HG03354 (cell line): ENCODE data around the gene UACA.
A peak's percentile ranks its signal among the peaks of the same experiment; 100 is the strongest.
"Not testable (repeated sequence)": the region's sequence is repeated elsewhere in the genome, so short reads cannot be mapped to it uniquely, and the experiment has no call there.

Experiments
- ATAC-seq: cut with Tn5 transposase; IDR thresholded peaks from one replicate; pipeline ENCODE4 v1.9.1; 2021; ENCODE audit warnings: mild to moderate bottlenecking; ENCODE audit not compliant: unreplicated experiment, poor library complexity, severe bottlenecking

The UACA gene, protein sequence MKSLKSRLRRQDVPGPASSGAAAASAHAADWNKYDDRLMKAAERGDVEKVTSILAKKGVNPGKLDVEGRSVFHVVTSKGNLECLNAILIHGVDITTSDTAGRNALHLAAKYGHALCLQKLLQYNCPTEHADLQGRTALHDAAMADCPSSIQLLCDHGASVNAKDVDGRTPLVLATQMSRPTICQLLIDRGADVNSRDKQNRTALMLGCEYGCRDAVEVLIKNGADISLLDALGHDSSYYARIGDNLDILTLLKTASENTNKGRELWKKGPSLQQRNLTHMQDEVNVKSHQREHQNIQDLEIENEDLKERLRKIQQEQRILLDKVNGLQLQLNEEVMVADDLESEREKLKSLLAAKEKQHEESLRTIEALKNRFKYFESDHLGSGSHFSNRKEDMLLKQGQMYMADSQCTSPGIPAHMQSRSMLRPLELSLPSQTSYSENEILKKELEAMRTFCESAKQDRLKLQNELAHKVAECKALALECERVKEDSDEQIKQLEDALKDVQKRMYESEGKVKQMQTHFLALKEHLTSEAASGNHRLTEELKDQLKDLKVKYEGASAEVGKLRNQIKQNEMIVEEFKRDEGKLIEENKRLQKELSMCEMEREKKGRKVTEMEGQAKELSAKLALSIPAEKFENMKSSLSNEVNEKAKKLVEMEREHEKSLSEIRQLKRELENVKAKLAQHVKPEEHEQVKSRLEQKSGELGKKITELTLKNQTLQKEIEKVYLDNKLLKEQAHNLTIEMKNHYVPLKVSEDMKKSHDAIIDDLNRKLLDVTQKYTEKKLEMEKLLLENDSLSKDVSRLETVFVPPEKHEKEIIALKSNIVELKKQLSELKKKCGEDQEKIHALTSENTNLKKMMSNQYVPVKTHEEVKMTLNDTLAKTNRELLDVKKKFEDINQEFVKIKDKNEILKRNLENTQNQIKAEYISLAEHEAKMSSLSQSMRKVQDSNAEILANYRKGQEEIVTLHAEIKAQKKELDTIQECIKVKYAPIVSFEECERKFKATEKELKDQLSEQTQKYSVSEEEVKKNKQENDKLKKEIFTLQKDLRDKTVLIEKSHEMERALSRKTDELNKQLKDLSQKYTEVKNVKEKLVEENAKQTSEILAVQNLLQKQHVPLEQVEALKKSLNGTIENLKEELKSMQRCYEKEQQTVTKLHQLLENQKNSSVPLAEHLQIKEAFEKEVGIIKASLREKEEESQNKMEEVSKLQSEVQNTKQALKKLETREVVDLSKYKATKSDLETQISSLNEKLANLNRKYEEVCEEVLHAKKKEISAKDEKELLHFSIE (N-terminal part only)

DNA sequence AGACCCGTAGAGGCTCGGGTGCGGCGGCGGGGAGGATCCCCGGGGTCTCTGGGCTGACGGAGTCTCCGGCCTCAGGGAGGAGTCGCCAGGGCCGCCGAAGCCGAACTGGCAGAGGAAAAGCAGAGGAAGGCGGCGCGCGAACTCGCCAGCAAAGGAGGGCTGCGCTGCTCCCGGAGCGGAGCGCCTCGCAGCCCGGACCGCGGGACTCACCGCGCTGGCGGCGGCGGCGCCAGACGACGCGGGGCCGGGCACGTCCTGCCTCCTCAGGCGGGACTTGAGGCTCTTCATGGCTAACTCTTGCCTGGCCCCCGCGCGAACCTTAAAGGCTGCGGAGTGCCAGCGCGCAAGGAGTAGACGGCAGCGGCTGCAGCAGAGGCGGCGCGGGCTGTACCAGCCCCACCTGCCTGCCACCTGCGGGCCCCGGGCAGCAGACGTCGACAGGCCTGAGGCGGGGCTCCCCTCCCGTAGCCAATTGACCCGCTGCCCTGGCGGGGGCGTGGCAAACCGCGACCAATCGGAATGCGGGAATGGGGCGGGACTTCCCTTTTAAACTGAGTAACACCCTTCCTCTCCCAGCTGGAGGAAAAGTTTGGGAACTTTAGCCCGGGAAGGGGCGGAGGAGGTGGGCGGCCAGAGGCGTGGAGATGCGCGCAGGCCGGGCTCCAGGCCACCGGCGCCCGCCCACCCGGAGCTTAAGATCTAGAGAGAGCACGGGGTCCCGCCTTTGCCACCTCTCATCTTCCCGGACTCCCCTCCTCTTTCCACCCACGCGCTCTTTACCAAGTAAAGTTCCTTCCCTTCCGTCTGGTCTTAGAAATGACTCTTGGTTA, at the start of gene UACA:
Gene UACA, minus strand, starts transcription at position 439 of the 830 bp plus-strand sequence. Its CDS starts 151 bp downstream, at position 288.
- ATAC-seq: peak; percentile 93

DNA sequence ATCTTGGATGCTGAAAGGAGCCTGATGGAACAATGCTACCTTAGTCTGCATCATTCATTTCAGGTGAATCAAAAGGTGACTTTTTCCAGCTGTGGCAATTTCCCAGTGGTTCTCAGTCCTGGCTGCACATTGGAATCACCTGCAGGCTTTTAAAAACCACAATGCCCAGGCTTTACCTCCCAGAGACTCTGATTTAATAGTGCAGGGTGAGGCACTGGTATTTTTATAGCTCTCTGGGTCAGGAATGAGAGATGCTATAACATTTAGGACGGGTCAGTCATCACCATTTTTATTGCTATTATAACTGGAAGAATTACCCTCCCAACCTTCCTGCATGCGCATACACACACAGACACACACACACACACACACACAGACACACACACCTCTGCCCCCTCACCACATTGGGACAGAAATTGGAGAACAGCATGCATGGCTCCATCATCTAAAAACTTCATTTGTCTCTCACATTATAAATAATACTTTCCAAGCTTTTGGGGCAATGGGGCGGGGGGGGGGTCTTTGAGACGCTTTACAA, 49.5 kb upstream of the UACA start:
- ATAC-seq: no peak

DNA sequence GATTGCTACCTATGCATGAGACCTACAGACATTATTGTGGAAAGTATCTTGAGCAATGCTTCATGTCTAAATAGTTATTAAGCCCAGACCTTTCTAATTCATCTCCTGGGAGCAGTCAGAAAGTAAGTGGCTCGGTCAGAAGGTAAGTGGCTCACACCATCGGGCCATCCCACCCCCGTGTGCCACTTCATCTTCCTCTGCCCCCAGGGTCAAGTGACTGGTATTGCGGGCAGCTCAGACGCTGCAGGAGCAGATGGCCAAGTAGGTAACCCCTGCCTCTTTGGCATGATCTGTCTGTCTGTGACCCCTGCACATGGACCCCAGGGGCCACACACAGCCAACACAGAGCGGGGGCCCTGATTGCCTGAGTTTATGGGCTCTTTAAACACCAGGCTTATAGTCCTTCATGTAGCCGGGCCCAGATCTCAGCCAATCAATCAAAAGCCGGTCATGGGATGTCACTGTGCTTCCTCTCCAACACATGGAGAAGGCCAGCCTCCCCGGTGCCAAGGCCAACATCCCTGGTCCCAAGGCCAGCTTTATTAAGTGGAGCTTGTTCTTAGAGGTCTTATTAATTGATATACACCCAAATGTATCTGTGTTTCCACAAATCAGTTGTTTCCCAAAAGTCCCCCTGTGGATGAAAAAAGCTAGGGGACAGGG, 47.7 kb upstream of the UACA start:
- ATAC-seq: no peak

DNA sequence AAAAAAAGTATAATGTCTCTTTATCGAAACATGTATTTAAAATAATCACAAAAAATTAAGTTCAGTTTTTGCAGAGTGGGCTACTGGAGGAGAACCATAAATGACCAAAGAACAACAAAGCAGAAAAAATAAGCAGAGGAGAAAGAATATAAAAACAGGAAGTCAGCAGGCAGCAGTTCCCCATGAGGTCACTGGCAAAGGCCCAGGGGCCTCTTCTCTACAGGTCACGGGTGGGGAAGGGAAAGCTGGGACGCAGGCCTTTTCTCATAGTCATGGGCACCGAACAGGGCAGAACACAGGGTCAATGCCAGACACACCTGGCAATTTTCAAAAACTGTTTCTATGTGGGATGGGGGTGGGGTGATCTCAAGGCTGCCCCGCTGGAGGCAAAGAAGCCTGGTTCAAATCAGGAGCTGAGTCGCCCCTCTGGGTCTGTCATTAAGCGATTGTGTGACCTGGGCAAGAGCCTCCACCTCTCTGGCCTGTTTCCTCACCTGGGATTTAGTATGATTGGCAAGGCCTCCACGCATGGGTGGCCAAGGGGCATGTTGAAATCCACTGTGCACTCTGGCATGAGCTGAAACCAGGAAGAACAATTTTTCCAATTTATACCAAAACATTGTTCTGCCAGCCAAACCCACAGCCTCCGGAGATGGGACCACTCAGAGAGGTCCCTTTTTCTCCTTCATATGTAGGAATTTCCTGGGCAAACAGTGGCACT, 43.8 kb upstream of the UACA start:
- ATAC-seq: no peak

DNA sequence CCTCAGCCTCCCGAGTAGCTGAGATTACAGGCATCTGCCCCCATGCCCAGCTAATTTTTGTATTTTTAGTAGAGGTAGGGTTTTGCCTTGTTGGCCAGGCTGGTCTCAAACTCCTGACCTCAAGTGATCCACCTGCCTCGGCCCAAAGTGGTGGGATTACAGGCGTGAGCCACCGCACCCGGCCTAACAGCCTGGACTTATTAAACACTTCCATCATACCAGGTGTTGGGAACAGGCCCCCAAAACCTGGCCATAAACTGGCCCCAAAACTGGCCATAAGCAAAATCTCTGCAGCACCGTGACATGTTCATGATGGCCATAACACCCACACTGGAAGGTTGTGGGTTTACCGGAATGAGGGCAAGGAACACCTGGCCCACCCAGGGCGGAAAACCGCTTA, 41.0 kb upstream of the UACA start:
- not testable (repeated sequence) for ATAC-seq

DNA sequence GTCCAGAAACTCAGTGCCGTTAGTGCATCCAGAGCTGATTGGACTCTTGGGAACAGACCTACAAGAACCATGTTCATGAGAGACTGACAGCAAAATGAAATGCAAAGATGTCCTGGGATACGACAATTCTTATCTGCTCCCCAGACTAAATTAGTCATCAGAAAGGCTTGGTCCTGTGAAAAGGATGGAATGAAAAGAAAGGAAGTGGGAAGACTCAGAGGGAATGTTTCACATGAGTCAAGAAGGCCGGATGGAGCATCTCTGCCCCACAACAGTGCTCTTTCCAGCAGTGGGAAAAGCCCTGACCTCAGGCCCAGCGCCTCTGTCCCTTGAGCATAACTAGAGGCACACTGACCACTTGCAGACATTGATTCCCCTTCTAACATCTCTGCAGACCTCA, 39.3 kb upstream of the UACA start:
- ATAC-seq: no peak

DNA sequence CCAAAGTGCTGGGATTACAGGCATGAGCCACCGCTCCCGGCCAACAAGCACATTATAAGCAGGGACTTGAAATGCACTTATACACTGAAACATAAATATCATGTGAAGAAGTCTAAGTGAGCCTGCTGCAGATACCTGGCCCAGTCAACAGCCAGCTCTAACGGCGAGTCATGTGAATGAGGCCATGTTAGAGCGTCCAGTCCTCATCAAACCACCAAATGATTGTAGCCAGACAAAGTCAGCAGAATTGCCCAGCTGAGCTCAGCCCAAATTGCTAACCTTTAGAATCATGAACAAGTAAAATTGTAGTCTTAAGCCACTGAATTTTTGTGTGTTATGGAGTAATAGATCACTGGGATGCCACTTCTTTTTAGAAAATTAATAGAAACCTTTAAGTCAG, 37.8 kb upstream of the UACA start:
- ATAC-seq: no peak

DNA sequence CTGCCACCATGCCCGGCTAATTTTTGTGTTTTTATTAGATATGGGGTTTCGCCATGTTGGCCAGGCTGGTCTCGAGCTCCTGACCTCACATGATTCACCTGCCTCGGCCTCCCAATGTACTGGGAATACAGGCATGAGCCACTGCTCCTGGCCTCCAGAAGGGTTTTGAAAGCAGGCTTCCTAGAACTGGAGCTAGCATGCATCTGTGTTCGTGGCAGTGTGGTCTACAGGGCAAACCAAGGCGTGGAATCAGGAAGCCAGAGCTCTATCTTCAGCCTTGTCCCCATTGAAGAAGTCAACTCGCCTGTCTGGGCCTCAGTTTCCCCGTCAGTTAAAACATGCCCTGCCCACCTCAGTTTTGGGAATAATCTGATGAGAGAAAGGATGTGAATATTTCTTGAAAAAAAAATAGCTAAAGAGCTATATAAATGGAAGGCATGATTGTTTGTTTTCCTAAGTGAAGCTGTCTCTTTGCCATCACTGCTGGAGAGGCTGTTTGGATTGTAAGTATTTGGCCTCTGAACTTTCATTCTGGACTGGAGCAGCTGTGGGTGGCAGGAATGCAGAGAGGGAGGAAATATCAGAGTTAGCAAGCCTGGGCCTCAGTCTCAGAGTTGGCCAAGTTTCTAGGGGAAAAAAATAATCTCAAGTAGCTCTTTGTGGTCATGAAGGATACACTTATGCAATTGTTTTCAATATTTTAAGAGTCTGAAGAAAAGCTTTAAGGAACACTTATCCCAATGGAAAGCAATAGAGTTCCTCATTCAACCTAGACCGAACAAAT, 36.5 kb upstream of the UACA start:
- no peak for ATAC-seq

DNA sequence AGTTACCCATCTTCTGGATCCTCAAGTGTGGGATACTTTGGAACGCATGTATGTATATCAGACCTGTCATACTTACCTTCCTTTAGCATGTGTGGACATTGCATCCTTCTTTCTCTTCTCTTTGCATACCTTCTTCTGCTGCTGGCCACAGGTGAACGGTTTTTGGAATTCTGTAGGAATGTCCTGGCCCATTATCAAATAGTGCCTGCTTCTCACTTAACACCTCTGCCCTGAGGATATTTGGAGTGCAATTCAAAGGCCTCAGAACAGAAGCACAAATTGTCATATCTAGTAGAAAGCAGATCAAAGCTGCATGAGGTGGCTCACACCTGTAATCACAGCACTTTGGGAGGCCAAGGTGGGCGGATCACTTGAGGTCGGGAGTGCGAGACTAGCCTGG, 34.1 kb upstream of the UACA start:
- ATAC-seq: no peak

DNA sequence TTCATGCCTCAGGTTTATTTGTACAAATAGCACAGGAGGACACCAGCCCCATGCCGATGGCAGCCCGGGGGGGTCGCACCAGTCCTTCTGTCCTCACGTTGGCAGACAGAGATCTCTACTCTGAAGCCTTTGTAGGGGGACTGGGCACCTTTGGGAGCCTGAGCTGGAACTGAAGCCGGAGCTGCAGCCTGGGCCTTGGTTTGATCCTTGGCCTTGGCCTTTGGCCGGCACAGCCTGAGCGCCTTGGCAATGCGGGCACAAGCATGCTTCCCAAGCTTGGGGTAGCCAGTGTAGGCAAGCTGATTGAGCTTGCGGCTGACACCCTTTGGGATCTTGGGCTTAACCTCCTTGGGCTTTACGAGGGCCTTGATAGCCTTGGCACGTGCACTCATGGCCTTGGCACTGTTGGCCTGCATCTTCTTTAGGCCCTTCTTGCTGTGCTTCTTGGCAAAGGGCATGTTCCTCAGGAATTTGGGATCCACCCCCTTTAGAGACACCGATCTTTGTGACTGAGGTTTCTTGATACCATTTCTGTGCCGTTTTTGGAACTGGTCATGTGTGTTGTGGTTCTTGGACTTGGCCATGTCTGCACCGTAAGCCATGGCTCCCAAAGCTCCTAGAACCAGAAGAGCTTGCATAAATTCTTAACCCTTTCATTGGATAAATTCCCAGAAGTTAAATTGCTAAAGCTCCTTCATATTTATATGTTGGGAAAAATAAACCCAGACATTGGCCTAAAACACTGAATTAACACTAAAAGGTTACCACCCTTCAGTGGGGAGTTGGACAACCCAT, 33.4 kb upstream of the UACA start:
- ATAC-seq: no peak

DNA sequence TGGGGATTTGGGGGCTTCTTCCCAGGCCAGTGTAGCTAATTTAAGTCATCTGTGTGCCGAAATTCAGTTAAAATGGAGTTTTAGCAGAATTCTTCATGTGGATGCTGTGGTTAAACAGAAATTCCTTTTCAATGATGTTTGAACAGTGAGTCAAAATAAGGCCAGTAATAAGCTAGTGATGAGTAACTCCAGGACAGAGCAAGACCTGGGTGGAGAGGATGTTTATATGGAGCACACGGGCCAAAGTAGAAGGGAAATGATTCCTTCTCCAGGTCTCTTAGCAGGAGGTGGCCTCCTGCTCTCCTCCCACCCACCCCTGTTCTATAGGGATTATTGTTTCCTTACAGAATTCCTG, 31.9 kb upstream of the UACA start:
- no peak for ATAC-seq

DNA sequence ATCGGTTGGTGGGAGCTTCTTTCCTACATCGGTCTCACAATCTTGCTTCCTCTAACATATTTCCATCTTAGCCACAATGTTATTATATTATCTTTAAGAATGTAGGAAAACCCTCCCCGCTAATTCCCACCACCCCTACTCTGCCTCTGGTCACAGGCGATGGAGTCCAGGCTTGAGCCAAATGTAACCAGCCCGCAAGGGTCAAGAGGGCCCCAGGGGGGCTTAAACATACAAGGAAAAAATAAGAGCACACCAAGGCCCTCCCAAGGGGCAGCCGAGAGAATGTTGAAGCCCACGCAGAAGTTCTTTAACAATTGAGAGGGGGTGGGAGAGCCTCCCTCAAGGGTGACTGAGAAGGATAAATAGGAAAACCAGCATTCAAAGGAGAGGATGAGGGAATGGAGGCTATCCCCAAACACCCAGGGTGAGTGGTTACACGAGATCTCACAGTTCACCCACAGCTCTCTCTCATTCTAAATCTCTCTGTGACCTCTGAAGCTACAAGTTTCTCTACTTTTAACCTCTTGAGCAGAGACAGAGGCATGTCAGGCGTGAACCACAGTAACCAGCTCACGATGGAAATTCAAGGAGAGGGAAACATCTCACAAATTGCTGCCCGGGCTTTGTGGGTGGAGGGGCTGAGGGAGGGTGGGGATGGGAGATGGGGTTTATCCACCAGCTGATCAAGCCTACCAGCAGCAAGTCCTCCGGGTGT, 31.4 kb upstream of the UACA start:
- ATAC-seq: no peak

DNA sequence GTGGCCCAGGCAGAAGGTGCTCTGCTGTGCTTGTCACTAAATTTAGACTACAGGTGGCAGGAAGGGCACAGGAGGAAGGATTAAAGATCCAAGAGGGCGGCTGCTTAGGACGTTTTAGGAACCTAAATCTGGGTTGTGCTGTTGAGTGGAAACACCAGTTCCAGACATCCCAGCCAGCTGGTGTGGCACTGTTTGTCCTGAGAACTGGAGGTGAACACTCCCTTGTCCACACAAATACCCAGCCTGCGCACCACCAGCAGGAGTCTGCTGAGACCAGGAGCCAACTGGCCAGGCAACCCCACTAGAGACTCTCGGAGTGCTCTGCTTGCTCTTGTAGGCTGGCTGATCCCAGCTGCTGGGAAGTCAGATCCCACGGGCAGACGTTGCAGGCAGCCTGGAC, 30.3 kb upstream of the UACA start:
- ATAC-seq: no peak

DNA sequence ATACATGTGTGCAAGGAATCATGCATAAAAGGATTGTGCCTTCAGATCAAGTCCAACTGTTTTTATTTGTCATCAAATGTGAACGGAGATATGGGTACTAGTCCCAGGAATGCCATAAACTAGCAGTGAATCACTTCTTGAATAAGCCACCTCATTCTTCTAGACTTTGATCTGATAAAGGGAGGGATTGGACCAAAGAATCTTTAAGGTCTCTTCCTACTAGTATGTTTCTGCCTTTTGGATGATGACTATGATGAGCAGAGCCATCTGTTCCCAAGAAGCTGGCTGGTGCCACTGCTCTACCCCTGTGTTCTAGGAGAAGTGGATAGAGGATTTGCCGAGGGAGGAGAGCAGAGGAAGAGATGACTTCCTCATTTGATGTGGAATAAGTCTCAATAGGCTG, 28.8 kb upstream of the UACA start:
- ATAC-seq: no peak

DNA sequence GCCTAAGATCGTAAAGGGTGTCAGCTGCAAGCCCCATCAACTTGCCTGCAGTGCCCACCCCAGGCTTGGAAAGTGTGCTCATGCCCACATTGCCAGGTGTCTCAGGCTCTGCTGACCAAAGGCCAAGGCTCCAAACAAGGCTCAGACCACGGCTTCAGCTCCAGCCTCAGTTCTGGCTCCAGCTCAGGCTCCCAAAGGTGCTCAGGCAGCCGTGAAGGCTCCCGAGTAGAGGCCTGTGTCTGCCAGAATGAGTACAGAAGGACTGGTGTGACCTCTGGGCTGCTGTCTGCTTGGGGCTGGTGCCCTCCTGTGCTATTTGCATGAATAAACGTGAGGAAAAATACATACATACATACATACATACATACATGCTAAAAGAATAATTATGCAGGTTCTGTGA, 27.9 kb upstream of the UACA start:
- ATAC-seq: no peak

DNA sequence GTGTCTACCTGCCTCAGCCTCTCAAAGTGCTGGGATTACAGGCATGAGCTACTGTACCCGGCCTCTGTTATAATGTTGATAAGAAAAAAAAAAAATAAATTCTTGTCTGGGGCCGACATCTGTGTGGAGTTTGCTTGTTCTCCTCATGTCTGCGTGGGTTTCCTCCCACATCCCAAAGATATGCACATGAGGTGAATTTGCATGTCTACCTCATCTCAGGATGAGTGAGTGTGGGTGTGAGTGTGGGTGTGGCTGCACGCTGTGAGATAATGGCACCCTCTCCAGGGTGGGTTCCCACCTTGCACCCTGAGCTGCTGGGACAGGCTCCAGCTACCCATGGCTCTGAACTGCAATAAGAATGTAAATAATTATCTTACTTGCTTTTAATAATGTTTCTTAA, 25.9 kb upstream of the UACA start:
- ATAC-seq: no peak
